ENCODE measurements around the gene ZNF585A.

DNA sequence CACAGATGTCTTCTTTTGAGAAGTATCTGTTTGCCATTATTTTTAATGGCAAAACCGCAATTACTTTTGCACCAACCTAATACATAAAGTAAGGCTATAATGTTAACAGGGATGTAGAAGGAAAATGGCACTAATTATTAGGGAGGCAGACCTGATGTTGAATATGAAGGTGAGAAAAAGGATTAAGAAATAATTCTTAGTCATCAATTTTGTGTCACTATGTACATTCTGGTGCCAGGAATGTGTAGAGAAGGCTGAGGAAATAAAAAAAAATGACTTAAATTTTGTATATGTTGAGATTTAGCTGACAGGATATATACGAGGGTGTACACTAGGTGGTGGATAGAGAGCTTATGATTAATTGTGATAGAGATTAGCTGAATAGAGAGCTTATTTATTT is 25.3 kb upstream of the ZNF585A start:
- TF ChIP-seq, protein P1, sequence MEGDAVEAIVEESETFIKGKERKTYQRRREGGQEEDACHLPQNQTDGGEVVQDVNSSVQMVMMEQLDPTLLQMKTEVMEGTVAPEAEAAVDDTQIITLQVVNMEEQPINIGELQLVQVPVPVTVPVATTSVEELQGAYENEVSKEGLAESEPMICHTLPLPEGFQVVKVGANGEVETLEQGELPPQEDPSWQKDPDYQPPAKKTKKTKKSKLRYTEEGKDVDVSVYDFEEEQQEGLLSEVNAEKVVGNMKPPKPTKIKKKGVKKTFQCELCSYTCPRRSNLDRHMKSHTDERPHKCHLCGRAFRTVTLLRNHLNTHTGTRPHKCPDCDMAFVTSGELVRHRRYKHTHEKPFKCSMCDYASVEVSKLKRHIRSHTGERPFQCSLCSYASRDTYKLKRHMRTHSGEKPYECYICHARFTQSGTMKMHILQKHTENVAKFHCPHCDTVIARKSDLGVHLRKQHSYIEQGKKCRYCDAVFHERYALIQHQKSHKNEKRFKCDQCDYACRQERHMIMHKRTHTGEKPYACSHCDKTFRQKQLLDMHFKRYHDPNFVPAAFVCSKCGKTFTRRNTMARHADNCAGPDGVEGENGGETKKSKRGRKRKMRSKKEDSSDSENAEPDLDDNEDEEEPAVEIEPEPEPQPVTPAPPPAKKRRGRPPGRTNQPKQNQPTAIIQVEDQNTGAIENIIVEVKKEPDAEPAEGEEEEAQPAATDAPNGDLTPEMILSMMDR (IDR thresholded peaks at IDR 0.05), result no peak
- TF ChIP-seq POLR2A (IDR thresholded peaks at IDR 0.05), result no peak
